A673 (cell line): Measurements from ENCODE around the gene CCL21.

Source experiments
- CTCF ChIP-seq: fragments of 300-800, 200-600 bp; sonication (generic); conservative IDR thresholded peaks from 2 replicates; pipeline ENCODE4 v1.5.1; 2017; ENCODE audit warnings: low read depth, mild to moderate bottlenecking, antibody characterized with exemption, low read length, moderate library complexity, mixed read lengths
- EZH2 ChIP-seq: fragments of 200-600 bp; sonication (generic); IDR thresholded peaks from 2 replicates; pipeline ENCODE4 v1.6.1; 2017; ENCODE audit warnings: borderline replicate concordance, low read depth, mild to moderate bottlenecking, mixed read lengths, antibody characterized with exemption, low read length; ENCODE audit not compliant: poor library complexity, severe bottlenecking

GRCh38 chr9:34686732-34687131 is 23.2 kb downstream of the CCL21 start:
- TF ChIP-seq CTCF (no peak), EZH2 (no peak)
